ENCODE results near the gene ACIN1. TPM values are rescaled to one million over a fixed set of nuclear protein-coding genes. Genes with fewer than 3 reads are reported as not detected.
A peak's percentile ranks its signal among the peaks of the same experiment; 100 is the strongest.

The ACIN1 gene
- polyA plus RNA-seq, 4 donors, result 53.8 to 228 (median 84.7) TPM

DNA sequence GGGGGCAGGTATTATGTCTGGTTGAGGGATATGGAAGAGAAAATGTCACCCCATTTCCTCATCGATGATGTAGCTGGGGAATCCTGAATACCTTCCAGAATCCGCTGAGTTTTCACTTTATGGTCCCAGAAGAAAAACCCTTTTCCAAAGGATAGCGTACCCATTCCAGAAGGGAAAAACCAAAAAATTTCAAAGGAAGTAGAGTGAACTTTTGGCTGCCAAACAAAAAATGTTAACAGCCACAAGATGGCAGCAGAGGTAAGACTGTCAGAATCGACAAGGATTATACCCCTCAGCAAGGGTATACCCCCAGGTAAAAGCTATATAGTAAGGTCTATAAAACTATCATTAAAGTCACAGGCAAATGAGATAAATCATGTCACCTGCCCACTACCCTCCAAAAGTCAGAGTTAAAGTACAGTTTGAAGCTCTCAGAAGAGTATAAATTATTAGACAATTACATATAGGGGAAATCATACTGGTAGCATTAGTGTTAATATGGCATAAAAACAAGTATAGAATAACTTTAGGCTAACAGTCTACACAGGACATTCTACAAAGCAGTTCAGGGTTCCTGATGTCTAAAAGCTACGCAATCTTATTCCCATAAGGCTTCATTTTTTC is 18.0 kb downstream of the ACIN1 start:
- peak in 1 of 2 donors; percentile 50 for DNase-seq
- peak overlapping the region in 1 of 3 donors; percentile 73 for H3K27ac ChIP-seq (ENCODE audit: low read depth in 1 of 3, low read length in 2 of 3)
- whole genome bisulfite sequencing, 3 donors, result 67 to 68% (median 68%) methylated on average over 5 of the region's 5 CpGs
- no peaks in the 10 kb centered on the region for H3K9me3 ChIP-seq (ENCODE audit: control insufficient read depth in 2 of 2, insufficient read depth in 1 of 2, low read depth in 1 of 2, low read length in 1 of 2)
- no peak for FAIRE-seq
- H3K36me3 ChIP-seq (ENCODE audit: control insufficient read depth in 3 of 3, insufficient read depth in 2 of 3, low read depth in 1 of 3, low read length in 3 of 3), result peaks cover 29 to 50% (median 32%) of the 10 kb centered on the region in 3 donors
- H3K4me3 ChIP-seq (ENCODE audit: low read depth in 1 of 3, low read length in 3 of 3), result no peak overlapping the region
- no peaks in the 10 kb centered on the region for H3K27me3 ChIP-seq (ENCODE audit: control insufficient read depth in 3 of 3, insufficient read depth in 3 of 3, low read length in 3 of 3)
- peaks cover 0 to 47% (median 7%) of the 10 kb centered on the region in 3 donors for H3K4me1 ChIP-seq (ENCODE audit: control insufficient read depth in 3 of 3, insufficient read depth in 2 of 3, low read depth in 1 of 3, low read length in 2 of 3)

- Histone ChIP-seq H3K36me3 (ENCODE audit: control insufficient read depth in 3 of 3, insufficient read depth in 2 of 3, low read depth in 1 of 3, low read length in 3 of 3) (peaks cover 20 to 41% (median 22%) of the 10 kb centered on the region in 3 donors), H3K27ac (ENCODE audit: low read depth in 1 of 3, low read length in 2 of 3) (peak overlapping the region in 1 of 3 donors; percentile 73), H3K4me1 (ENCODE audit: control insufficient read depth in 3 of 3, insufficient read depth in 2 of 3, low read depth in 1 of 3, low read length in 2 of 3) (peaks cover 0 to 59% (median 9%) of the 10 kb centered on the region in 3 donors), H3K4me3 (ENCODE audit: low read depth in 1 of 3, low read length in 3 of 3) (no peak overlapping the region), H3K27me3 (ENCODE audit: control insufficient read depth in 3 of 3, insufficient read depth in 3 of 3, low read length in 3 of 3) (no peaks in the 10 kb centered on the region), H3K9me3 (ENCODE audit: control insufficient read depth in 2 of 2, insufficient read depth in 1 of 2, low read depth in 1 of 2, low read length in 1 of 2) (no peaks in the 10 kb centered on the region)
- DNase-seq, result no peak
- WGBS, 3 donors, result 89 to 100% (median 98%) methylated on average over 1 of the region's 1 CpG
- FAIRE-seq, result no peak
These were observed 20.0 kb downstream of the ACIN1 start for GRCh38 chr14:23074906-23075305.

GRCh38 chr14:23071921-23072539 is 22.9 kb downstream of the ACIN1 start:
- peak overlapping the region in 1 of 3 donors; percentile 82 for H3K4me3 ChIP-seq (ENCODE audit: low read depth in 1 of 3, low read length in 3 of 3)
- FAIRE-seq, result no peak
- H3K27me3 ChIP-seq (ENCODE audit: control insufficient read depth in 3 of 3, insufficient read depth in 3 of 3, low read length in 3 of 3), result no peaks in the 10 kb centered on the region
- 27 to 43% (median 41%) methylated on average over 5 of the region's 5 CpGs for WGBS, 3 donors
- peak; percentile 37 to 59 for DNase-seq
- H3K27ac ChIP-seq (ENCODE audit: low read depth in 1 of 3, low read length in 2 of 3), result peak overlapping the region; percentile 60 to 86 (median 81)
- H3K4me1 ChIP-seq (ENCODE audit: control insufficient read depth in 3 of 3, insufficient read depth in 2 of 3, low read depth in 1 of 3, low read length in 2 of 3), result peaks cover 0 to 46% (median 9%) of the 10 kb centered on the region in 3 donors
- H3K9me3 ChIP-seq (ENCODE audit: control insufficient read depth in 2 of 2, insufficient read depth in 1 of 2, low read depth in 1 of 2, low read length in 1 of 2), result no peaks in the 10 kb centered on the region
- H3K36me3 ChIP-seq (ENCODE audit: control insufficient read depth in 3 of 3, insufficient read depth in 2 of 3, low read depth in 1 of 3, low read length in 3 of 3), result peaks cover 16 to 53% (median 17%) of the 10 kb centered on the region in 3 donors

- DNase-seq (peak; percentile 91), FAIRE-seq (no peak)
- Histone ChIP-seq H3K9me3 (ENCODE audit: control insufficient read depth in 2 of 2, insufficient read depth in 1 of 2, low read depth in 1 of 2, low read length in 1 of 2) (no peaks in the 10 kb centered on the region), H3K27me3 (ENCODE audit: control insufficient read depth in 3 of 3, insufficient read depth in 3 of 3, low read length in 3 of 3) (no peaks in the 10 kb centered on the region), H3K4me3 (ENCODE audit: low read depth in 1 of 3, low read length in 3 of 3) (peak overlapping the region; percentile 56 to 82 (median 57)), H3K27ac (ENCODE audit: low read depth in 1 of 3, low read length in 2 of 3) (peak overlapping the region; percentile 60 to 86 (median 81)), H3K36me3 (ENCODE audit: control insufficient read depth in 3 of 3, insufficient read depth in 2 of 3, low read depth in 1 of 3, low read length in 3 of 3) (peaks cover 13 to 59% (median 17%) of the 10 kb centered on the region in 3 donors), H3K4me1 (ENCODE audit: control insufficient read depth in 3 of 3, insufficient read depth in 2 of 3, low read depth in 1 of 3, low read length in 2 of 3) (peaks cover 0 to 42% (median 7%) of the 10 kb centered on the region in 3 donors)
- WGBS, 3 donors, result 0 to 3% (median 1%) methylated on average over 14 of the region's 14 CpGs
These were observed 23.6 kb downstream of the ACIN1 start for GRCh38 chr14:23071244-23071920.

DNA sequence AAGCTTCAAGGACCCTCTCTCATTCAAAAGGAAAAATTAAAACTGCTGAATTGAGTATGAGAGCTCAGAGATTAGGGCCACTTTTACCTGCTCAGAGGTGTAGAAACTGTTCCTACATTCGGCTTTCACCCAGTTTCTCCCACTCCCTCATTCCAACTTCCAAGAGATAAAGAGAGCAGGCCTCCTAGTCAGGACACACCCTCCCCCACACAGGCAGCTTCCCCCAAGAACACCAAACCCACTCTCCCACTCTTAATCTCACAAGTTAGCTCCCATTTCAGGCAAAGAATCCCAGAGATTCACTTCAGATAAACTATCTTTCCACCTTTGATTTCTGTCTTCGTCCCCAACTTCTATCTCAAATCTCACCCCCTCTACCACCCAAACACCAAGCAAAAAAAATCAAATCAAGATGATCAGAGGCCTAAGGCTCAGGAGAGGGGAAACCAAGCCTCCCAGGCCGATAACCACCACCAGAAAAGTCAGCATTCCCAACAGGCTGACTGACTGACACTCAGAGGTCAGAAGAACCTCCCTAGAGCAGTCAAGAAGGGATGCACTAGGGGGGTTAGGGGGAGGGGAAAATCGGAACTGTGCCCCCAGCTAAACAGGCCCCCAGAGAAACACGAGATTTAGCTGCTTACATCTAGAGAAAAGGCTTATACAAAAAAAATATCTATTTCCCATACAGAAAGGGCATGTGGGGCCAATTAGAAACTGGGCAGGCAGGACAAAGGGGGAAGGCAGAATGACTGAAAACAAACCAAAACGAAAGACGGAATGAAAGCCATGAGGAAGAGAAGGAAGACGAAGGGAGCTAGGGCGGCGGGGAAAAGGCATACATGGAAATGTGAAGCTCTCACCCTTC is 24.4 kb downstream of the ACIN1 start:
- FAIRE-seq, result no peak
- H3K4me3 ChIP-seq (ENCODE audit: low read depth in 1 of 3, low read length in 3 of 3), result peak overlapping the region in 2 of 3 donors; percentile 57 to 82
- H3K9me3 ChIP-seq (ENCODE audit: control insufficient read depth in 2 of 2, insufficient read depth in 1 of 2, low read depth in 1 of 2, low read length in 1 of 2), result no peaks in the 10 kb centered on the region
- peaks cover 0 to 36% (median 2%) of the 10 kb centered on the region in 3 donors for H3K4me1 ChIP-seq (ENCODE audit: control insufficient read depth in 3 of 3, insufficient read depth in 2 of 3, low read depth in 1 of 3, low read length in 2 of 3)
- 7 to 11% (median 11%) methylated on average over 10 of the region's 10 CpGs for WGBS, 3 donors
- peaks cover 8 to 57% (median 14%) of the 10 kb centered on the region in 3 donors for H3K36me3 ChIP-seq (ENCODE audit: control insufficient read depth in 3 of 3, insufficient read depth in 2 of 3, low read depth in 1 of 3, low read length in 3 of 3)
- H3K27ac ChIP-seq (ENCODE audit: low read depth in 1 of 3, low read length in 2 of 3), result peak overlapping the region; percentile 38 to 81 (median 60)
- DNase-seq, result no peak
- H3K27me3 ChIP-seq (ENCODE audit: control insufficient read depth in 3 of 3, insufficient read depth in 3 of 3, low read length in 3 of 3), result no peaks in the 10 kb centered on the region

- 74 to 88% (median 86%) methylated on average over 3 to 4 of the region's 4 CpGs for WGBS, 3 donors
- no peak overlapping the region for H3K4me3 ChIP-seq (ENCODE audit: low read depth in 1 of 3, low read length in 3 of 3)
- no peak for FAIRE-seq
- peaks cover 0 to 30% (median 2%) of the 10 kb centered on the region in 3 donors for H3K4me1 ChIP-seq (ENCODE audit: control insufficient read depth in 3 of 3, insufficient read depth in 2 of 3, low read depth in 1 of 3, low read length in 2 of 3)
- no peaks in the 10 kb centered on the region for H3K9me3 ChIP-seq (ENCODE audit: control insufficient read depth in 2 of 2, insufficient read depth in 1 of 2, low read depth in 1 of 2, low read length in 1 of 2)
- H3K36me3 ChIP-seq (ENCODE audit: control insufficient read depth in 3 of 3, insufficient read depth in 2 of 3, low read depth in 1 of 3, low read length in 3 of 3), result peaks cover 8 to 64% (median 11%) of the 10 kb centered on the region in 3 donors
- no peak for DNase-seq
- H3K27ac ChIP-seq (ENCODE audit: low read depth in 1 of 3, low read length in 2 of 3), result no peak overlapping the region
- no peaks in the 10 kb centered on the region for H3K27me3 ChIP-seq (ENCODE audit: control insufficient read depth in 3 of 3, insufficient read depth in 3 of 3, low read length in 3 of 3)
These were observed 25.5 kb downstream of the ACIN1 start for GRCh38 chr14:23069413-23069806.

DNA sequence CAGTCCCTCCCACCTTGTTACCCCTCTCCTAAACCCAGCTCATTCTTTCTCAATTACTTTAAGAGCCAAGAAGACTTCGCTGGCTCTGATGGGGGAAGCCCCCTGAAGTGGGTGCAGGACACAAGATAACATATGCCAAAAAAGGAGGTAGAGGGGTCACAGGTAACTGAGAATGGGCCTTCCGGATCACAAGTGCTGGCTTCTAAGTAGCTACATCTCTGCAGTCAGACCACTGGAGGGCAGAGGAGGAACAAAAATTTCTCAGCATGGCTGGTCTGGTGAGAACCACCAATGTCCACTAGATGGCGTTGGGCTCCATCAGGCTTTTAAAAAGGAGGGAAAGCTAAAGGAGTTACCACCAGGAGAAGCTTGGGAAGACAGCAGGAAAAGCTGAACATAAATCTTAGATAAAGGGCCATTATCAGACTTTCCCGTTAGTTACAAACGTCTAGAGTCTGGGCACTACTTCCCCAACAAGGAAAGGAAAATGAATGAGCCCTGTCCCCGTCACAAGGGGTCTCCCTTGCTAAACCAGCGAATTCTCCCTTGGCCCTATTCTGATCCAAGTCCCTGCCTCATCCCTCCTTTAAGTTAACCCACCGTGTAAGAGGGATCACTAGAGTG is 26.0 kb downstream of the ACIN1 start:
- H3K9me3 ChIP-seq (ENCODE audit: control insufficient read depth in 2 of 2, insufficient read depth in 1 of 2, low read depth in 1 of 2, low read length in 1 of 2), result no peaks in the 10 kb centered on the region
- H3K36me3 ChIP-seq (ENCODE audit: control insufficient read depth in 3 of 3, insufficient read depth in 2 of 3, low read depth in 1 of 3, low read length in 3 of 3), result peaks cover 11 to 64% (median 11%) of the 10 kb centered on the region in 3 donors
- no peaks in the 10 kb centered on the region for H3K27me3 ChIP-seq (ENCODE audit: control insufficient read depth in 3 of 3, insufficient read depth in 3 of 3, low read length in 3 of 3)
- peaks cover 0 to 30% (median 2%) of the 10 kb centered on the region in 3 donors for H3K4me1 ChIP-seq (ENCODE audit: control insufficient read depth in 3 of 3, insufficient read depth in 2 of 3, low read depth in 1 of 3, low read length in 2 of 3)
- 26 to 28% (median 27%) methylated on average over 8 of the region's 8 CpGs for WGBS, 3 donors
- no peak overlapping the region for H3K4me3 ChIP-seq (ENCODE audit: low read depth in 1 of 3, low read length in 3 of 3)
- H3K27ac ChIP-seq (ENCODE audit: low read depth in 1 of 3, low read length in 2 of 3), result peak overlapping the region in 1 of 3 donors; percentile 14
- no peak for FAIRE-seq
- DNase-seq, result peak; percentile 92 to 94
